GM19438 (cell line): ENCODE results near the gene MTOR.
A peak's percentile ranks its signal among the peaks of the same experiment; 100 is the strongest.
"Not testable (repeated sequence)": the region's sequence is repeated elsewhere in the genome, so short reads cannot be mapped to it uniquely, and the experiment has no call there.

Experiments
- ATAC-seq: cut with Tn5 transposase; IDR thresholded peaks from one replicate; pipeline ENCODE4 v1.9.1; 2021; ENCODE audit warnings: low read depth; ENCODE audit not compliant: unreplicated experiment

The MTOR gene

GRCh38 chr1:11281518-11282331 lies 19.4 kb upstream of the MTOR start:
- ATAC-seq, result no peak

GRCh38 chr1:11280719-11281376 lies 18.5 kb upstream of the MTOR start:
- ATAC-seq, result no peak

- no peak for ATAC-seq
Observed at GRCh38 chr1:11279630-11280029, 17.3 kb upstream of the MTOR start.

- ATAC-seq, result no peak
Observed at GRCh38 chr1:11279152-11279551, 16.8 kb upstream of the MTOR start.

- ATAC-seq, result peak; percentile 27
Observed at GRCh38 chr1:11273595-11274234, 11.4 kb upstream of the MTOR start.

- ATAC-seq, result peak; percentile 81
Observed at GRCh38 chr1:11272832-11273594, 10.7 kb upstream of the MTOR start, which contains the start of gene UBIAD1. UBIAD1 (plus strand) TSS chr1:11273198; CDS start chr1:11273532, 334 bp downstream.

- ATAC-seq, result no peak
Observed at GRCh38 chr1:11272544-11272831, 10.1 kb upstream of the MTOR start.

GRCh38 chr1:11267350-11268337 lies 5.3 kb upstream of the MTOR start:
- ATAC-seq, result not testable (repeated sequence)

GRCh38 chr1:11266268-11267074 lies 4.1 kb upstream of the MTOR start:
- ATAC-seq, result no peak

GRCh38 chr1:11256299-11256698 lies 6.1 kb downstream of the MTOR start:
- no peak for ATAC-seq

- no peak for ATAC-seq
Observed at GRCh38 chr1:11253226-11253625, 9.1 kb downstream of the MTOR start.

- ATAC-seq, result no peak
Observed at GRCh38 chr1:11252538-11252937, 9.8 kb downstream of the MTOR start.

GRCh38 chr1:11248169-11248568 lies 14.2 kb downstream of the MTOR start:
- no peak for ATAC-seq

- ATAC-seq, result no peak
Observed at GRCh38 chr1:11245904-11246719, 16.2 kb downstream of the MTOR start.

GRCh38 chr1:11245248-11245647 lies 17.1 kb downstream of the MTOR start:
- no peak for ATAC-seq

- no peak for ATAC-seq
Observed at GRCh38 chr1:11238311-11238710, 24.0 kb downstream of the MTOR start.

GRCh38 chr1:11237356-11237755 lies 25.0 kb downstream of the MTOR start:
- no peak for ATAC-seq

- no peak for ATAC-seq
Observed at GRCh38 chr1:11233208-11233607, 29.1 kb downstream of the MTOR start.
